Body of pancreas (tissue), 4 donors: ENCODE results near the gene NSA2.

Experiments
- CTCF ChIP-seq, 7 experiments: fragments of 450-650 bp in 4 of 7; fragments of 200-600 bp in 3 of 7; sonication (generic) in 3 of 7; IDR thresholded peaks; one replicate each; pipeline ENCODE4 v1.5.1; 2016 to 2019; ENCODE audit warnings: antibody characterized with exemption in 7 of 7
- POLR2A ChIP-seq, 3 donors: fragments of 450-650 bp; IDR thresholded peaks; one replicate each; pipeline ENCODE4 v1.6.1; 2016; ENCODE audit warnings: antibody characterized with exemption in 3 of 3, mild to moderate bottlenecking in 2 of 3

GRCh38 chr5:74765929-74766328, 1.1 kb upstream of the NSA2 start:
- TF ChIP-seq CTCF (IDR thresholded peaks at IDR 0.05), result no peak
- TF ChIP-seq POLR2A (IDR thresholded peaks at IDR 0.05), result no peak
